ENCODE results near the gene LRMDA. TPM values are rescaled to one million over a fixed set of nuclear protein-coding genes. Genes with fewer than 3 reads are reported as not detected.

Gene LRMDA
- total and polyA plus RNA-seq, 2 of the 8 experiments (the other 6 are each of a cell fraction or from before 2014, with no cell fraction given): 0.86 to 2.8 TPM

DNA sequence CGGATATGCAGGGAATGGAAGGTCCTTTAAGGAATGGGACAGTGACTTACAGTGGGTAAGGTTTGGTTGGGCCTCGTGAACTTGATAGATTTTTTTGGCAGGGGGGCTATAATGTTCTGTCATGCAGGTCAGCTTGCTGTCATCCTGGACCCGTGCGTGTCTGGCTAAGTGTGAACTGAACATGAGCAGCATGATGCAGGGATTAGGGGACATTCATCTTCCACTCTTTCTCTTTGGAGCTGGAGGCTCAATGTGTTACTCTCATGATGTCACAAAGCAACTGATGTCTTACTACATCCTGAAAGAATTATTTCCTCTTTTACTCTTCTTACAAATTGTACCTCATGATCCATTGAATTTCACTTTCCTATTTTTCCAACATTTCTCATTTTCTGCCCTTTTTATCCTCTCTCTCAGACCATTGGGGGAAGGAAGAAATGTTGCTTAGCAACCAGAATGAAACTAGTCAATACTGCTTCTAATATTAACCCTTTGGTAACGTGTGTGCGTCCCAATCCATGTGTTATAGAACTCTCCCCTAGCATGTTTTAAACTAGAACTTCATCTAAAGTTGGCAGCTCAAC lies 549.1 kb downstream of the LRMDA start:
- TF ChIP-seq EGR1 (IDR thresholded peaks at IDR 0.05; ENCODE audit: borderline replicate concordance, low read depth, low read length) (no peak), JUN (IDR thresholded peaks at IDR 0.05; ENCODE audit: low read depth, low read length) (no peak), ASH2L (IDR thresholded peaks at IDR 0.05; ENCODE audit: low read length) (no peak), SIX5 (IDR thresholded peaks at IDR 0.05; ENCODE audit: low read depth, low read length) (no peak), EZH2 (IDR thresholded peaks at IDR 0.05; ENCODE audit: low read depth, low read length, severe bottlenecking) (no peak), KDM4A (IDR thresholded peaks at IDR 0.05; ENCODE audit: low read depth, low read length, severe bottlenecking) (no peak), CTBP2 (IDR thresholded peaks at IDR 0.05; ENCODE audit: borderline replicate concordance, insufficient read depth, insufficient read length, low read length) (no peak), SUZ12 (IDR thresholded peaks at IDR 0.05; ENCODE audit: low read length) (no peak), TAF7 (optimal IDR thresholded peaks at IDR 0.05; ENCODE audit: borderline replicate concordance, low read depth, low read length) (no peak)
- no peak overlapping the region for H3K9ac ChIP-seq (replicated peaks in 1 of 4; ENCODE audit: extremely low read depth in 1 of 4, low read depth in 3 of 4, low read length in 3 of 4)
- no peak overlapping the region for H2BK15ac ChIP-seq (ENCODE audit: low read length)
- H3K27ac ChIP-seq (ENCODE audit: low read depth, low read length): no peak overlapping the region
- POLR2A ChIA-PET (ENCODE audit: partially characterized antibody): no interaction called here
- no peak overlapping the region for H2AFZ ChIP-seq (ENCODE audit: low read length)
- H3K4me3 ChIP-seq (ENCODE audit: extremely low read depth in 1 of 4, insufficient read depth in 2 of 4, low read depth in 3 of 4, low read length in 4 of 4): no peak overlapping the region
- no peaks in the 10 kb centered on the region for H3K27me3 ChIP-seq (replicated peaks in 1 of 4; ENCODE audit: control insufficient read depth in 3 of 4, extremely low read depth in 1 of 4, insufficient read depth in 3 of 4, low read length in 3 of 4)
- H3K14ac ChIP-seq (ENCODE audit: insufficient read length): no peak overlapping the region
- H2BK12ac ChIP-seq (ENCODE audit: low read depth, low read length): no peak overlapping the region
- H2BK120ac ChIP-seq (replicated peaks; ENCODE audit: low read depth, low read length): no peak overlapping the region
- no peaks in the 10 kb centered on the region for H3K79me1 ChIP-seq (ENCODE audit: low read depth, low read length)
- H3K4ac ChIP-seq (replicated peaks; ENCODE audit: insufficient read length, low read depth, low read length): no peak overlapping the region
- CTCF ChIA-PET (ENCODE audit: partially characterized antibody): no interaction called here
- peaks cover 0 to 3% (median 0%) of the 10 kb centered on the region in 4 experiments; a peak in 1 of 7 replicates for H3K4me1 ChIP-seq (replicated peaks in 1 of 4; ENCODE audit: control insufficient read depth in 3 of 4, insufficient read depth in 4 of 4, low read length in 3 of 4)
- no peak overlapping the region for H2BK5ac ChIP-seq (ENCODE audit: low read depth, low read length)
- FAIRE-seq (no peak), DNase-seq (ENCODE audit: low read depth in 1 of 2, low spot score in 2 of 2) (no peak)
- no peak overlapping the region for H4K8ac ChIP-seq (ENCODE audit: extremely low read depth, insufficient read depth, low read length)
- H3K36me3 ChIP-seq (ENCODE audit: control insufficient read depth in 2 of 4, insufficient read depth in 4 of 4, low read length in 3 of 4): no peaks in the 10 kb centered on the region
- H4K20me1 ChIP-seq (replicated peaks in 1 of 2; ENCODE audit: control insufficient read depth in 1 of 2, insufficient read depth in 2 of 2, low read length in 2 of 2): no peaks in the 10 kb centered on the region
- no peak overlapping the region for H4K91ac ChIP-seq (replicated peaks; ENCODE audit: insufficient read length, low read length)
- H3K23ac ChIP-seq (ENCODE audit: insufficient read length): no peak overlapping the region
- H3K18ac ChIP-seq (ENCODE audit: extremely low read depth, low read length): no peak overlapping the region
- no peak overlapping the region for H3K56ac ChIP-seq (replicated peaks; ENCODE audit: insufficient read length, low read depth, low read length)
- no peaks in the 10 kb centered on the region for H3K9me3 ChIP-seq (ENCODE audit: insufficient read depth in 2 of 2, low read depth in 1 of 2, low read length in 1 of 2)
- no peak overlapping the region; the same call in 1 of the 2 replicates for H2AK5ac ChIP-seq (ENCODE audit: low read depth, low read length)
- no peak overlapping the region for H3K4me2 ChIP-seq (ENCODE audit: insufficient read depth in 1 of 2, low read depth in 2 of 2, low read length in 2 of 2)
- H2BK20ac ChIP-seq (ENCODE audit: low read length): no peak overlapping the region
- 93% methylated on average over 6 of the region's 6 CpGs; no CpG with 5 or more reads in 1 of the 2 experiments for WGBS, 2 experiments (ENCODE audit: extremely low coverage in 1 of 2, insufficient coverage in 1 of 2, insufficient read length in 1 of 2, insufficient replicate concordance in 2 of 2, low coverage in 1 of 2, low lambda C conversion rate in 2 of 2, missing lambda C conversion rate in 1 of 2)
- no peak overlapping the region for H4K5ac ChIP-seq (ENCODE audit: insufficient read length, low read depth, low read length)
- no peaks in the 10 kb centered on the region for H3K79me2 ChIP-seq (ENCODE audit: control insufficient read depth in 1 of 2, insufficient read depth in 2 of 2, low read length in 2 of 2)
- no peaks in the 10 kb centered on the region for H3K23me2 ChIP-seq (ENCODE audit: low read depth, low read length)
